ENCODE results near the gene GLIS1.

Gene GLIS1

GRCh38 chr1:53475664-53476063 lies 263.3 kb downstream of the GLIS1 start:
- no peak overlapping the region for H3K9ac ChIP-seq (ENCODE audit: low read depth, low read length, poor library complexity, severe bottlenecking)
- no peak overlapping the region for H3K4me3 ChIP-seq (ENCODE audit: low read length, poor library complexity, severe bottlenecking)
- H3K79me2 ChIP-seq (ENCODE audit: insufficient read depth, low read length): no peaks in the 10 kb centered on the region
- H2AFZ ChIP-seq (ENCODE audit: low read length): no peak overlapping the region
- no peaks in the 10 kb centered on the region for H3K9me2 ChIP-seq (replicated peaks; ENCODE audit: low read depth, low read length)
- H3K36me3 ChIP-seq (ENCODE audit: insufficient read depth, low read length): no peaks in the 10 kb centered on the region
- H3K4me2 ChIP-seq (ENCODE audit: low read depth, low read length, poor library complexity, severe bottlenecking): no peak overlapping the region
- no peaks in the 10 kb centered on the region for H4K20me1 ChIP-seq (ENCODE audit: insufficient read depth, low read length, poor library complexity, severe bottlenecking)
- no peaks in the 10 kb centered on the region for H3K27me3 ChIP-seq (ENCODE audit: insufficient read depth, low read length, poor library complexity, severe bottlenecking)
- TF ChIP-seq EZH2phosphoT487 (IDR thresholded peaks at IDR 0.05; ENCODE audit: borderline replicate concordance) (no peak), CTCF (conservative IDR thresholded peaks at IDR 0.05; ENCODE audit: low read length) (no peak)
- no peaks in the 10 kb centered on the region for H3K9me3 ChIP-seq (ENCODE audit: insufficient read depth, low read depth, low read length)
- no peaks in the 10 kb centered on the region for H3F3A ChIP-seq (ENCODE audit: low read depth)
- peaks cover 4% of the 10 kb centered on the region for H3K4me1 ChIP-seq (ENCODE audit: insufficient read depth, low read length, poor library complexity, severe bottlenecking)

GRCh38 chr1:53473463-53473862 lies 265.5 kb downstream of the GLIS1 start:
- Histone ChIP-seq H3K4me3 (ENCODE audit: low read length, poor library complexity, severe bottlenecking) (no peak overlapping the region), H3K27me3 (ENCODE audit: insufficient read depth, low read length, poor library complexity, severe bottlenecking) (no peaks in the 10 kb centered on the region), H3K9ac (ENCODE audit: low read depth, low read length, poor library complexity, severe bottlenecking) (no peak overlapping the region), H3K9me3 (ENCODE audit: insufficient read depth, low read depth, low read length) (no peaks in the 10 kb centered on the region), H3F3A (ENCODE audit: low read depth) (no peaks in the 10 kb centered on the region), H4K20me1 (ENCODE audit: insufficient read depth, low read length, poor library complexity, severe bottlenecking) (no peaks in the 10 kb centered on the region), H3K4me2 (ENCODE audit: low read depth, low read length, poor library complexity, severe bottlenecking) (no peak overlapping the region), H3K36me3 (ENCODE audit: insufficient read depth, low read length) (no peaks in the 10 kb centered on the region), H3K4me1 (ENCODE audit: insufficient read depth, low read length, poor library complexity, severe bottlenecking) (peaks cover under 1% of the 10 kb centered on the region), H3K9me2 (replicated peaks; ENCODE audit: low read depth, low read length) (no peaks in the 10 kb centered on the region), H3K79me2 (ENCODE audit: insufficient read depth, low read length) (no peaks in the 10 kb centered on the region), H2AFZ (ENCODE audit: low read length) (no peak overlapping the region)
- no peak for TF ChIP-seq EZH2phosphoT487 (IDR thresholded peaks at IDR 0.05; ENCODE audit: borderline replicate concordance)
- peak; percentile 70 for TF ChIP-seq CTCF (conservative IDR thresholded peaks at IDR 0.05; ENCODE audit: low read length)

GRCh38 chr1:53471000-53471399 lies 268.0 kb downstream of the GLIS1 start:
- no peaks in the 10 kb centered on the region for H4K20me1 ChIP-seq (ENCODE audit: insufficient read depth, low read length, poor library complexity, severe bottlenecking)
- H3K79me2 ChIP-seq (ENCODE audit: insufficient read depth, low read length): no peaks in the 10 kb centered on the region
- H3K9me2 ChIP-seq (replicated peaks; ENCODE audit: low read depth, low read length): no peaks in the 10 kb centered on the region
- H3K4me1 ChIP-seq (ENCODE audit: insufficient read depth, low read length, poor library complexity, severe bottlenecking): peaks cover 23% of the 10 kb centered on the region
- no peaks in the 10 kb centered on the region for H3K27me3 ChIP-seq (ENCODE audit: insufficient read depth, low read length, poor library complexity, severe bottlenecking)
- H2AFZ ChIP-seq (ENCODE audit: low read length): no peak overlapping the region
- no peaks in the 10 kb centered on the region for H3F3A ChIP-seq (ENCODE audit: low read depth)
- H3K4me3 ChIP-seq (ENCODE audit: low read length, poor library complexity, severe bottlenecking): no peak overlapping the region
- no peak for TF ChIP-seq EZH2phosphoT487 (IDR thresholded peaks at IDR 0.05; ENCODE audit: borderline replicate concordance)
- no peak for TF ChIP-seq CTCF (conservative IDR thresholded peaks at IDR 0.05; ENCODE audit: low read length)
- no peak overlapping the region for H3K9ac ChIP-seq (ENCODE audit: low read depth, low read length, poor library complexity, severe bottlenecking)
- no peaks in the 10 kb centered on the region for H3K36me3 ChIP-seq (ENCODE audit: insufficient read depth, low read length)
- H3K4me2 ChIP-seq (ENCODE audit: low read depth, low read length, poor library complexity, severe bottlenecking): no peak overlapping the region
- H3K9me3 ChIP-seq (ENCODE audit: insufficient read depth, low read depth, low read length): no peaks in the 10 kb centered on the region
